Head of caudate nucleus (tissue), 42 donors: Measurements from ENCODE around the gene PEMT.
"Not testable (repeated sequence)": the region's sequence is repeated elsewhere in the genome, so short reads cannot be mapped to it uniquely, and the experiment has no call there.

Experiments used
- DNase-seq, 42 donors: peaks; one replicate each; pipeline versions ENCODE4 v3.0.0 to v3.0.0-alpha.2; 2020 to 2021; ENCODE audit warnings: mixed read lengths in 7 of 42
- intact Hi-C: fragments of 100-400 bp; cut with DNase I; formaldehyde crosslinking; loops from one replicate; pipeline ENCODE4 v1.15.0; 2022

PEMT gene

DNA sequence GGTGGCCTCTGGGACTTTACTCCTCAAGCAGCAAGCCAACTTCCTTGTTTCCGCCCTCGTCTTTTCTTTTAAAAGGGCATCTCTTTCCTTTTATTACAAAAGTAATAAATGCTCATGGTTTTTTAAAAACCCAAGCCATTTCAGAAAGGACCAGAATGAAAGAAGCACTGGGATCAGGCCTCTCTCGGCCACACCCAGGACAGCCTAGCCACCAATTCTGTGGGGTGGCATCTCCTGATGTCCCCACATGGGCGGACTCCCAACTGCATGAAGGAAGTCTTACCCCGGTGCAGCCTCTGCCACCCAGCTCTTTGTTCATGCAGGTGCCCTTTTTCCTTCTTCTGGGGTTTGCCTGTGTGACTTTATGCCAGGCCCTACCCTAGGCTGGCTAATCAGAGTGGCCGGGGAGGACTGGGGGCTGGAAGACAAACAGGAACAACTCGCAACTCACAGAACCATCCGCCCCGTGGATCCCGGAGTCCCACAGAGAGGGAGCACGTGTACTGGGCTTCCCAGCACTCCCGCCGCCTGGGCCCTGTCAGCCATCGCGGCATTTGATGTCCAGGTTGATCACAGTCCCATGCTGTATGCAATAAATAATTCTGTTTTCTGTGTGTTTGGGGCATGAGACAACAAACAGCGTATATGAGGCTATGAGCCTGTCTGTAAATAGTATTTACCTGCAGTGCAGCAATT lies 92.8 kb downstream of the PEMT start:
- intact Hi-C loops = loop anchor here (5.0 kb wide), 1 partner anchor 69 kb away; no protein-coding TSS in a partner anchor
- no peak for DNase-seq

DNA sequence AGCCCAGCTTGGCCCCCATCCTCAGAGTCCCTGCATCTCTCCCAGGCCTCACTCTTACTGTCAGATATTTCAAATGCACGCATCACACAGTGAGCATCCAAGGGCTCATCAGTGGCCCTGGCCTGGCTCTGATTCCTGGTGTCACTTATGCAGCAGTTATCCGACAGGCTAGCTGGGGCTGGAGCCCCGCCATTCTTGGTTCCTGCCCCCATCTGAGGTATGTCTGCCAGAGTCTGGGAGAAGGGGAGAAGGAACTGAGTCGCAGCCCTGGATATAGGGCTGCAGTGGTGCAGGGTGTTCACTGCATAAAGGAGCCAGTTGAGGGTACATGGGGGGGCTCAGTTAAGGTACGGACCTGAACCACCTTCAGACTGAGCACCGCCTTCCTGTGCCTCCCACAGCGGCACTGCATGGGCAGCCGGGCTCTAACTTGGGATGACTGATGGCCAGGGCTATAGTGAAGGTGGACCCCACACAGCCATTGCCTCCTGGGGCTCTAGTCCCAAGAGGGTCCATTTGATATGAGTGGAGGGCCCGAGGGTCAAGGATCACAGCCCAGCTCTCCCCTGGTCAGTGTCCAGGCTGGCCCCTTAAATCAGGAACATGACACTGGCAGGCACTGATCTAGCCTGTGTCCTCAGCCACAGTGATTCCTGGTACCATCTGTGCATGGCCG lies 93.5 kb downstream of the PEMT start:
- intact Hi-C loops = loop anchor here (5.0 kb wide), 1 partner anchor 69 kb away; no protein-coding TSS in a partner anchor
- DNase-seq = no peak

DNA sequence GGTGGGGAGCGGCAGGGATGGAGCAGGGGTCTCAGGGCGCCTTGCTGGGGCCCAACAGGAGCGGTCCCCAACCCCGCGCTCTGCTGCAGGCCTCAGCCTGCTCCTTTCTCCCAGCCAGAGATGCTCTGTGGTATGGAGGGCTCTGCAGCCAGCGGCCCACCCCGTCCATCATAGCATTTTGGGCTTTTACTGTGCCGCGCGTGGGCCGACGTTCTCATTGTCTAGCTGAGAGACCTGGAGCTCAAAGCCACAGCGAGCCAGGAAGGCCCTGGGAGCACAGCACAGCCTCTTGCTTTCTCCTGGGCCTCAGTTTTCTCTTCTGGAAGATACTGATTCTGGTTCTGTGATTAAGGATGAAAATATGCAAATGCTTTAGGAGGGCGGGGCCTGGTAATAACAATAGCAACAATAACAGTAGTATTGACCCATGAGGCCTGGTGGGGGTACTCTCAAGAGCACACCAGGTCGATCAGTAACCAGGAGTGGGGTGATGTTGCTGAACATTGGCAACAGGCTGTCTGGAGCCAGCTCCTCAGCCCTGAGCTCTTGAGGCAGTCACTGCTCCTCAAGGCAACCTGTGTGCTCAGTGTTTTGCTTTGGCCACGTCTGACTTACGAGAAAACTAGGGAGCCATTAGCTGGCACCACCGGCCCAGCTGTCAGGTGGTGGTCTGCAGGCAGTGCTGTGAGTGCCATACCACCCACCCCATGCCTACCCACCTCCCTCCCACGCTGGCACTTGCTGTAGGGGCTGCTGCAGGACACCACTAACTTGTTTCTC lies 94.3 kb downstream of the PEMT start:
- DNase-seq = no peak
- intact Hi-C loops = loop anchor here (5.0 kb wide), 1 partner anchor 70 kb away; no protein-coding TSS in a partner anchor

DNA sequence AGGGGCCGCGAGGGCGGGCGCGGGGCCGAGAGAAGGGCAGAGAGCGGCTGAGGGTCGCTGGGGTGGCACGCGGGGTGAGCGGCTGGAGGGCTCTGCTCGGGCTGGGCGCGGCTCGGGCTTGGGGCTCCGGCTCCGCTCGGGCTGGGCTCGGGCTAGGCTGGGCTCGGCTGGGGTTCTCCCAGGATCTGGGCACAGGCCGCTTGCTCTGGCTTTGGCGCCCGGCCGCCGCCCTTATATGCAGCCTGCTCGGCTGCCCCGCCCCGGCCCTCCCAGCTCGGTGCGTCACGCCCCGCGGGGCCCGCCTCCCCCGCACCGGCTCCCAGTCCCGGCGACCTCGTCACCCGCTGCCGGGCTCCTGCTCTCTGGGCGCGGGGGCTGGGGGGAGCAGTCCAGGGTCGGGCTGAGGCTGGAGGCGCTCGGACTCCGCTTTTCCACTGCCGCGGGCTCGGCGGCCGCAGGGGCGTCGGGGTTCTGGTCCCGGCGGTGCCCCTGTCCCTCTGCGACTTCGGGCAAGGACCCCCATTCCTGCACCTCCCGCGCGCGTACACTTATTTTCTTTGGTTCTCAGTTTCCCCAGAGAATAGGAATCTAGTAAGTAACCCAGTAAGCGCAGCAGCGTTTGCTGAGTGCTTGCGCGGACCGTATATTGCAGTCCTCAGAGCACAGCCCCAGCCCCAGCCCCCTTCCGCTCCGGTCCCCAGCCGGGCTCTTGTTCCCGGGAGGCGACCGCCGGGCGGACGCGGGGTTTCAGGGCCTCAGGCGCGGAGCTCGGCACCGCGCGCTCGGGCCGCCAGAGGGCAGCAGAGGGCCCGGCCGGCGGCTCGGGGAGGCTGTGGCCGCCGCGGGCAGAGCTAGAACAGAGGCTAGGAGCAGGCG lies 95.1 kb downstream of the PEMT start, which contains the start of gene RASD1:
Gene RASD1, minus strand, starts transcription at position 207 of the 876 bp plus-strand sequence. CDS start 214 bp downstream, outside the sequence.
- intact Hi-C loops = loop anchor here (5.0 kb wide), 1 partner anchor 71 kb away; no protein-coding TSS in a partner anchor
- peak; percentile 83 to 98 (median 95) for DNase-seq

DNA sequence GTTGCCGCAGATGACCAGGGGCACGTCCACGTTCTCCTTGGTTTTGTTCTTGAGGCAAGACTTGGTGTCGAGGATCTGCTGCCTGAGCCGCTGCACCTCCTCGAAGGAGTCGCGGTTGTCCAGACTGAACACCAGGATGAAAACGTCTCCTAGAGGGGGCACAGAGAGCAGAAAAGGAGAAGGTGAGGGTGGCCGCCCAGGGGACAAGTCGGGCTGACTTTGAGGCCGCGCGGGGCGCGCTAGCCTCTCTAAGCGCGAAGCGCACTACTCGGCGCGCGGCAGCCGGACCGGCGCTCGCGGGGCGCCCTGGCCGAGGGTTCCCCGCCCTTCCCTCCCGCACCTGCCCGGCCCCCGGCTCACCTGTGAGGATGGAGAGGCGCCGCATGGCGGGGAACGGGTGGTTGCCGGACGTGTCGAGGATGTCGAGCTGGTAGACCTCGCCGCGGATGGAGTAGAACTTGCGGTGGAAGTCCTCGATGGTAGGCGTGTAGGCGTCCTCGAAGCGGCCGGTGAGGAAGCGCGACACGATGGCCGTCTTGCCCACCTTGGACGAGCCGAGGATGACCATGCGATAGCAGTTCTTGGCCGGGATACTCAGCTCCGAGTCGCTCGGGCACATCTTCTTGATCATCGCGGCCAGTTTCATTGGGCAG lies 95.8 kb downstream of the PEMT start:
- DNase-seq = peak in 28 of 42 donors; percentile 8 to 68 (median 39)
- intact Hi-C loops = loop anchor here (5.0 kb wide), 1 partner anchor 72 kb away; no protein-coding TSS in a partner anchor

DNA sequence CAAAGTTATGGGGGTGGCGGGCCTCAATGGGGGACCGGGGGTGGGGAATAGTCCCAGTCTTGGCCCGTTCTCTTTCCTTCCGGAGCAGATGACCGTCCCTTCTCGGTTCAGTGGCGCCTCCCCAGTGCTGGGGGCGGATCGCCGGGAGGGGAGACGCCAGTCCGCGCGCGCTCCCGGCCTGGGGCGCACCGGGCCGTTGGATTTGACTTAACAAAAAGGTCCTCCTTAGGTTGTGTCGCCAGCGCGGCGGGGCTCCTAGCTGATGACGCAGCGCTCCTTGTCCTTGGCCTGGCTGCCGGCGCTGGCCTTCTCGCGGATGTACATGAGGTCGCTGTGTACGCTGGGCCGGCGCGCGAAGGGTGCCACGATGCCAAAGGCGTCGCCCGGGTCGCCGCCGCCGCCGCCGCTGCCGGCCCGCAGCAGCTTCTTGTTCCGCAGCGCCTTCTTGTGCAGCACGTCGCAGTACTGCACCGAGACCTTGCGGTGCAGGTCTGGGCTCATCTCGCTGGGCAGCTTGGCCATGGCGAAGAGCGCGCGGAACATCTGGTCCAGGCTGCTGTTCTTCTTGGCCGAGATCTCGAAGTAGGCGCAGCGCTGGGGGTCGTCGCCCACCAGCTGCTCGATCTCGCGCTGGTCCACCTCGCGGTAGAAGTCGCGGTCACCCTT lies 96.5 kb downstream of the PEMT start:
- DNase-seq = peak in 37 of 42 donors; percentile 21 to 70 (median 46)
- intact Hi-C loops = loop anchor here (5.0 kb wide), 1 partner anchor 72 kb away; no protein-coding TSS in a partner anchor

DNA sequence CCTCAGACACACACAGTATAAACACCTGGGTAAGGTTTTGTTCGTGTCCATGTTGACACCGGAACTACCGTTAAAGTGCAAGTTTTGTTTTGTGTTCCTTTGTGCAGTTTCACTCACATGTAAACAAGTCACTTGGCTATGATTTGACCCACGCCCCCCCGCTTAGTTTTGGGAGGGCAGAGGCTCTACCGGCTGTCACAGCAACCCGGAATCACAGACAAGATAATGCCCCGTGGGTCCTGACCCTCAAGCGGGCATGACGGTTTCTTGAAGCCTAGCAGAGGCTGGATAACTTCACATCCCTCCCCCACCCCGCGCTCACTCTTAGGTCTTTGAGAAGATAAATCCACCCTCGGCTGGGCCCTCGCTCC lies 97.0 kb downstream of the PEMT start:
- intact Hi-C loops = no loop called here
- peak in 11 of 42 donors; percentile 17 to 59 (median 38) for DNase-seq

DNA sequence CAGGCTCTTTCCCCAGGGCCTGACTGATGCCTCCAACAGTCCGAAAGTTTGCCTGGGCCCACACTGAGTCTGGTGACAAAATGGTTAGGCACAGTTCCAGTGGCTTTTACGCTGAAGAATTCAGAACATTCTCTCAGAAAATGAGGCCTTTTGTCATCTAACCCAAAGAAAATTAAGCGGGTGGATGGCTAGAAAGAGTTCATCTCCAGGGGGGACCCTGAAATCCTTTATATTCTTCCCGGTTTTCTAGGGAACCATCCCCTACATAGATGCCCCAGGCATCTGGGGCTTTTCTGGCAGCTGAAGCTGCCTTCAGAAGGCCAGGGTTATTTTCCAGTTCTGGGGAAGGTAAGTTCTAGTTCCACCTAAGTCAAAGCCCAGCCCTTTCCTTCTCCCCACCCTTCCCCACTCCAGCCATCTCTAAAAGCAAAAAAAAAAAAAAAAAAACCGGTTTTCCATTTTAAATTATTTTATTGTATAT lies 97.5 kb downstream of the PEMT start:
- intact Hi-C loops = no loop called here
- peak in 4 of 42 donors; percentile 6 to 61 (median 27) for DNase-seq

DNA sequence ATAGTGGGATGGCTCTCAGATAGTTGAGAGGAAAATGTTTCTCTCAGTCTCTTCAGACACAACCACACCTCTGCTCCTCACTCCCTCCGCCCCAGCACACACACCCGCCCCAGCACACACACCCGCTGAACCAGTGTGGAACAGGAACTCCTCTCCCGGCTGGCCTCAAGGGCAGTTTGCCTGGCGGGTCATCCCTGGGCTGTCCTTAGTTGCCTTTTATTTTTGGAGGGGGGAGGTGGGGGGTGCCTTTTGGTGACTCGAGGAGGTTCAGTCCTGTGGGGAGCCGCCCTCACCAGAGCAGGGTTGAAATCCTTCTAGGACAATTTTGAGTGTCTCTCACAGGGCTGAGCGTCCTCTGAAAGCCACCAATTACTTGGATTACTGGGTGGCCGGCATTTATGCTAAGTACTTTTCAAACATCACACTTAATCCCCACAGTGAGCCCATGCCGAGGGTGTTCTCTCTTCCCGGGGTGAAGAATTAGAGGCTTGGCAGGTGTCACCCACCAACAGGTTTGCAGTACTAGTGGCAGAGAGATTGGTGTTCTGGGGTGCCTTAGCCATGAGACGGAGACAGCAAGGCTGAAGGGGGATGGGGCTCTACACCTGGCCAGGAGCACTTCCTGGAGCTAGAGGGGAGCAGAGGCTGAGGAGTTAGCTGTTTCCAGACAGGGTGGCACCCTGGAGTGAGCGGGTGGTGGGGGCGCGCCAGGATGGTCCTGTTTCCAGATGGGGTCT lies 98.1 kb downstream of the PEMT start:
- intact Hi-C loops = no loop called here

DNA sequence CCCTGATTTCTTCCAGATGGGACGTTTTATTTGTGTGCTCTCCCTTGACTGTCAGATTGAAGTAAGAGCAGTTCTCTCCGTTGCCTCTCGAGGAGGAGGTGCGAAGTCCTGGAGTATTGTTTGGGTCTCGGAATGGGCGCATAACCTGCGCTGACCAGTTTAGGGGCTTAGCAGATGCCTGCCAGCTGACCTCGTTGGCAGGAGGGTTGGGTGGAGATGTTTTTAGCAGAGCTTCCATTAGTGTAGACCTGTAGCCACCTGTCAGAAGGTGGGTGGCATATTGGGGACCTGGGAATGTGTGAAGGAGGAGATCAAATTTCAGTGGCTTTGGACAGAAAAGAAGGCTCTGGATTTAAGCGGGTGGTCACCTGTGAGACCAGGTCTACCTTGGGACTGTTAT lies 98.9 kb downstream of the PEMT start:
- intact Hi-C loops = no loop called here
- no peak for DNase-seq

More for the DNA sequence above, 98.1 kb downstream of the PEMT start:
- peak in 25 of 42 donors; percentile 30 to 76 (median 45) for DNase-seq

DNA sequence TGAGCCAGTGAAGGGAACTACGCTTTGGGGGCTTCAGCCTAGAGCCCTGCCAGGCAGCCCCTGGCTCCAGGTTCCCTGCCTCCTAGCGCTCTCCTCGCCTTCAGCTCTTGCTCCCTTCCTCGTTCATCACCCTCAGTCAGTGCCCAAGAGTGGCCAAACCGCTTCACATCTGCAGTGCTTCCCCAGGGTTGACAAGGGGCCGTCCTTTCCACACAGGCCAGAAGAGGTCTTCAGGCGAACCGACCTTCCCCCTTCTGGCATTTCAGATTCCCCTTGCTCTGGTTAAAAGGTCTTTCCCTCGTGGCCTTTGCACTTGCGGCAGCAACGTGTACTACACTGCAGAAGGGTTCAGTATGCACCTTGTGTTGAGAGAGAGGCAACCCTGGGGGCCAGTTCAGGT lies 99.4 kb downstream of the PEMT start:
- peak in 1 of 42 donors; percentile 22 for DNase-seq
- intact Hi-C loops = no loop called here

DNA sequence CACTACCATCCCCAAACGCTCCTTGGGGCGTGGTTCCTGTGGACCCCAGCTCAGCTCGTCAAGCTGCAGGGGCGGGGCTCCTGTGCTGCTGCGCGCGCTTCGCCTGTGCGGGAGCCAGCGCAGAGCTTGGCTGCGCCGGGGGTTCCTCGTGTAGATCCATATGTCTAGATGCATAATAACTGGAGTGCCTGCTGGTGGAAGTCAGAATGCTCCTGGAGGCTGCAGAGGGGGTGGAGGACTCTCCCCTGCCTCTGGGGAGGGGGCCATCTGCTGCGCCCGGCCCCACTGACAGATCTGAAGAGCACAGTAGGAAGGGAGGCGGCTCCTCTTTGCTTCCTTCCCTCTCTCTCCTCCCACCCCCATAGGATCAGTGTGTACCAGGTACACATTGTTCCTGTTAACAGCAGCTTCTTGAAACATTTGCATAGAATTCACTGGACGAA lies 99.9 kb downstream of the PEMT start:
- intact Hi-C loops = no loop called here
- peak in 38 of 42 donors; percentile 32 to 90 (median 65) for DNase-seq

DNA sequence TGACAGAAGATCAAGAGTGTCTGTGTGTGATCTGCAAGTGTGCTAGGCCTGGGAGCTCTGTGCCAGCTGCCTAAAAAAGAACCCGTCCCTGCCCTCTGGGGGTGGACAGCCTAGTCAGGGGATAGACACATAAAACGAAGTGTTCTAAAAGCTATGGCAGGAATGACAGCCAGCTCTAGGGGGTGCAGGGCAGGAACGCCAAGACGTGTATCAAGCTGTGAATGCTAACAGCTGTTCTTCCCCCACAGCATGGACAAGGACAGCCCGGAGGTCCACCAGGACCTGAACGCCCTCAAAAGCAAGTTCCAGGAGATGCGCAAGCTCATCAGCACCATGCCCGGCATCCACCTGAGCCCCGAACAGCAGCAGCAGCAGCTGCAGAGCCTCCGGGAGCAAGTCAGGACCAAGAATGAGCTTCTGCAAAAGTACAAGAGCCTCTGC lies 100.5 kb downstream of the PEMT start:
- intact Hi-C loops = no loop called here
- DNase-seq = peak in 38 of 42 donors; percentile 27 to 90 (median 70)

DNA sequence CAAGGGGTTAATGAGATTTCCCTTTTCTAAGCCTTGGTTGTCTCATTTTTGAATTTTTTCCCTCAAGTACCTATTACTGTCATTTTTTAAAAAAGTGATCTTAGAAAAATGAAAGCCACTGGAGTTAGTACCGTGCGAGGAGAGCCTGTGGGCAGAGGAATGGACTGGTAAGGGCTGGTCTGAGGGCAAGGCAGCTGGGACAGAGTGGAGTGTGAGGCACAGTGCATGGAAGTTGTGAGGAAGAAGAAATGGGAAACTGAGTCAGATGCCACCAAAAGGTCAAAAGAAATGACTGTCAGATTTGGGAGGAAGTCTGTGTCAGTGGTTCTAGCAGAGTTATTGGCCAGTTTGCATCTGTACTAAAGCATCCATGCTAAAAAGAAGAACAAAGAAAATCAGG lies 103.5 kb downstream of the PEMT start:
- intact Hi-C loops = no loop called here
- DNase-seq = peak in 1 of 42 donors; percentile 2

DNA sequence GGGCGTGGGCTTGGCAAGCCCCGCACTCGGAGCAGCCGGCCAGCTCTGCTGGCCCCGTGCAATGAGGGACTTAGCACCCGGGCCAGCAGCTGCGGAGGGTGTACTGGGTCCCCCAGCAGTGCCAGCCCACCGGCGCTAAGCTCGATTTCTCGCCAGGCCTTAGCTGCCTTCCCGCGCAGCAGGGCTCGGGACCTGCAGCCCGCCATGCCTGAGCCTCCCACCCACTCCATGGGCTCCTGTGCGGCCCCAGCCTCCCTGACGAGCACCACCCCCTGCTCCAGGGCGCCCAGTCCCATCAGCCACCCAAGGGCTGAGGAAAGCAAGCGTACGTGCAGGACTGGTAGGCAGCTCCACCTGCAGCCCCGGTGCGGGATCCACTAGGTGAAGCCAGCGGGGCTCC lies 105.1 kb downstream of the PEMT start:
- intact Hi-C loops = not testable (repeated sequence)
- peak in 1 of 42 donors; percentile 23 for DNase-seq

DNA sequence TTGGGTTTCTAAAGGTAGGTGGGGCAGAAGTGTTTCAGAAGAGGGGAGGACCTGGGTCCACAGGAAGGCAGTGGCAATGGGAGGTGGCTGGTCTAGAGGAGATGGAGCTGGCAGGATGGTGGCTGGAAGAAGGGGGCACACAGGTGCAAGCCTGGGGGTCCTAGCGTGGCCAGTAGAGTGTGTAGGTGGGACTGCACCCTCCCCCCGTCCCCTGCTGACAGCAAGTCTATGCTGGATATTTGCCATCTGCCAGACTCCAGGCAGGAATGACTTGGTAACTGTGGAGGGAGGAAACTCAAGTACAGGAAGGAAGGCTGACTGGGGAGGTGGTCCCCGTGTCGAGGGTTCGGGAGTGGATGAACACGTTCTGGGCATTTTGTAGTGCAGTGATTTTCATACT lies 106.1 kb downstream of the PEMT start:
- intact Hi-C loops = no loop called here
- DNase-seq = peak in 1 of 42 donors; percentile 27
